Activated CD4-positive, alpha-beta T cell treated with anti-CD3 and anti-CD28 coated beads for 48 hours (primary cell): ENCODE results near the gene MT1M.
"Not testable (repeated sequence)": the region's sequence is repeated elsewhere in the genome, so short reads cannot be mapped to it uniquely, and the experiment has no call there.

ENCODE experiments used
- DNase-seq: peaks from one replicate; pipeline ENCODE4 v3.0.0-alpha.2; 2020

Gene MT1M

GRCh38 chr16:56657555-56658326, 25.3 kb downstream of the MT1M start, which contains the start of gene MT1F:
Gene MT1F, plus strand, starts transcription at chr16:56657959. Its CDS starts 100 bp downstream, at chr16:56658059.
- DNase-seq: peak; percentile 76

DNA sequence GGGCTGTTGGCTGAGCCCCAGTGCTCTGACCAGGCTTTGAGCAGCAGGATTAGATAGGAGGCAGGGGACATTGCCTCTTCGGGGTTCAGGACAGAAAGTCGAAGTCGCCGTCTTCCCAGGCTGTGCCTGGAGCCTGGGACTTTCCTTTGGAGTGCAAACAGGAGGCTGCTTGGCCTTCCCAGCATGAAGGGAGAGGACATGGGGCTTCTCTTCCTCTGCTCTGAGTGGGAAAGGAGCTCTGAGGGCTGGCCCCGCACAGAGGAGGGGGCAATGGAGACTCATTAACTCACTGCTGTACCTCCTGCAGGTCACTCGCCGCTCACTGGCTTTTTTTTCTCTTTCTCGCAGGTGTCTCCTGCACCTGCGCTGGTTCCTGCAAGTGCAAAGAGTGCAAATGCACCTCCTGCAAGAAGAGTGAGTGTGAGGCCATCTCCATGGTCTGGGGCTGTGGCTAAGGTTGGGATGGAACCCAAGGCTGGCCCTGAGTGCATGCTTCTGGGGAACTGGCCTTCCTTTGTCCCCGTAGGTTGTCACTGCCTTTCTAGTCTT, 25.9 kb downstream of the MT1M start:
- DNase-seq: no peak

DNA sequence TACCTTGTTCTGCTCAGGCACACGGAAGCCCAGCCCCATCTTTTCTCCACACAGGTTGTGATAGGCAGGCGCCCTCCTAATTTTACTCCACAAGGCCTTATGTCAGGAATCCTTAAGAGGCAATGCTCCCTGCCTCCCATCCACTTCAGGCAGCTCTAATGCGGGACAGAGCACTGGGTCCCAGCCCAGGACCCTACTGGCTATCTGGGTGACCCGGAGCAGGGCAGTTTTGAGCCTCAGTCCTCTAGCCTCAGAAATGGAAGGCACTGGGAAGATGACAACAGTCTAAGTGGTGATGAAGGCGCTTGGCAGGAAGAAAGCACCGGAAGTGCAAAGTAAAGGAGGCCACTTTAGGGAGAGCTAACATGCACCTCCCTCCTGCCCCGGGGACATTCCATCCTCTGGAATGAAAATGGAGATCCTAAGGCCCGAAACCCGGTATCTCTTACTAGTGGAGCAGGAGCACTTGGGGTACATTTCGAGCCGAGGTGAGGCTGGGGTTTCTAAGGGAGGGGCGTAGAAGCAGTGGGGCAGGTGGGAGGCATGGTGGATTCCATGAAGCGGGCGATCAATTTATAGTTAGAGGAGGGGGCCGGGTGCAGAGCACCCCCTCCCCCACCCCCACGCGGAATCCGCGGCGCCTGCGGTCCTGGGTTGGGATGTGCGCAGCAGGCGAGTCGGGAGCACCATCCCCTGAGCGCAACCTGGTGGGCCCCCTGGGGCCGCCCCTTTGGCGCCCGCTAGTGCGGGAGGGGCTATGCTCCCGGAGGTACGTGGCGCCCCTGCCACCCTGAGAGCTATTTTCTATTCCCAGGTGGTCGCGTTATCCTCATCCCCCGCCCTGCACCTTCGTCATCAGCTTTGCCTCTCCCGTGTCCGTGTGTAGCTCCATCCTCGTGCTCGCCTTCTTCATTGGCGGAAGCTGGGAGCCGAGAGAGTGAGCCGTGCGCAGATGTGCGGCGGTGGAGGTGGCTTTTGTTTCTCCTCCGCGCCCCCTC, 30.2 kb downstream of the MT1M start:
- DNase-seq: peak; percentile 62

DNA sequence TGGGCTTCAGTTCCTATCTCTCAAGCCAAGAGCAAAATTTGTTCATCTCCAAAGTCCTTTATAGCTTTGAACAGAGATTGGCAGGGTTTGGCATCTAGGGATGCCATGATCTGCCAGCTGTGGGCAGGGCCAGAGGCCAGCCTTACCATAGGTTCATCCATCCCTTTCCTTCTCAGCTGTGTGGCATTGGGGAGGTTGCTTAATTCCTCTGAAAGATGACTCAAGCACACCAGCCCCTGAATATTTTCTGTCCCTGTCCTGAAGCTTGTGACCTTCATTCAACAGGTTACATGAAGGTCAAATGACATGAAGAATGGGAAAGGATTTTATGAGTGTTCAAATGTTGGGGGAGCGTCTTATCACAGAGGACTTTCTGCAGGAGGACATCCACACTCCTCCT, 32.0 kb downstream of the MT1M start:
- no peak for DNase-seq

DNA sequence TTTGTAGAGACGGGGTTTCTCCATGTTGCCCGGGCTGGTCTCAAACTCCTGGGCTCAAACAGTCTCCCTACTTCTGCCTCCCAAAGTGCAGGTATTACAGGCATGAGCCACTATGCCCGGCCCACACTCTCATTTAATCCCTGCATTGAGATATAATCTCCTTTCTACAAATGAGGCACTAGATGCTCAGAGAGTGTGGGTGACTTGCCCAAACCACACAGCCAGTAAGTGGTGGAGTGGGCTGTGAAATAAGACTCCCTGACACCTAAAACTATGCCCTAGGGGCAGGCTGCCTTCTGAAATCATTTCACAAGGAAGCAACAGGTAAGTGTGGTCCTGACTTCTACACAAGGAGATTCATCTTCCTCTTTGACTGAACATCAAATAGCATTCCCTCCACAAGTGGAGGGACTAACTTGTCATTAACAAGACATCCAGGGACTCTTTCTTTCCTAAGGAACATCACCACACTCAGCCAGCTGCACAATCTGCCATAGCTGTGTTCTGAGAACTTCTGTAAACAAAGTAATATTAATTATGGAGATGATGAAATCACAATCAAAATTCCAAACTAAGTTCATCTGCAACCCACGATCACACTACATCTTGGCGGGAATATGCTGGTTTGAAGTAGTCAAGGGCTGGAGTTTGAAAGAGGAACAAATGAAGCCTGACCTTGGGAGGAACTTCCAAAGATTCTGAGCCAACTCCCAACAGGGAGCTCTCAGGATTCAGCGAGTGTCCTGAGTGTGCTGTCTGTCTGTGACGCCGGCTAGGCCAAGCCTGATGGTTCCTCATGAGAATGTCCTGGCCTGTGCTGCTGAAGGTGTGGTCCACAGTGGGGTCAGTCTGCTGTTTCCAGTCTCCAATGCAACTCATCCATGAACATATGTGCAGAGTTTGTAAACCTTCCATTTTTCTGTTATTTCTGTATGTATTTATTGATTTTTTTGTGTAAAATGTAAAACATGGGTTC, 33.1 kb downstream of the MT1M start:
- DNase-seq: not testable (repeated sequence)

DNA sequence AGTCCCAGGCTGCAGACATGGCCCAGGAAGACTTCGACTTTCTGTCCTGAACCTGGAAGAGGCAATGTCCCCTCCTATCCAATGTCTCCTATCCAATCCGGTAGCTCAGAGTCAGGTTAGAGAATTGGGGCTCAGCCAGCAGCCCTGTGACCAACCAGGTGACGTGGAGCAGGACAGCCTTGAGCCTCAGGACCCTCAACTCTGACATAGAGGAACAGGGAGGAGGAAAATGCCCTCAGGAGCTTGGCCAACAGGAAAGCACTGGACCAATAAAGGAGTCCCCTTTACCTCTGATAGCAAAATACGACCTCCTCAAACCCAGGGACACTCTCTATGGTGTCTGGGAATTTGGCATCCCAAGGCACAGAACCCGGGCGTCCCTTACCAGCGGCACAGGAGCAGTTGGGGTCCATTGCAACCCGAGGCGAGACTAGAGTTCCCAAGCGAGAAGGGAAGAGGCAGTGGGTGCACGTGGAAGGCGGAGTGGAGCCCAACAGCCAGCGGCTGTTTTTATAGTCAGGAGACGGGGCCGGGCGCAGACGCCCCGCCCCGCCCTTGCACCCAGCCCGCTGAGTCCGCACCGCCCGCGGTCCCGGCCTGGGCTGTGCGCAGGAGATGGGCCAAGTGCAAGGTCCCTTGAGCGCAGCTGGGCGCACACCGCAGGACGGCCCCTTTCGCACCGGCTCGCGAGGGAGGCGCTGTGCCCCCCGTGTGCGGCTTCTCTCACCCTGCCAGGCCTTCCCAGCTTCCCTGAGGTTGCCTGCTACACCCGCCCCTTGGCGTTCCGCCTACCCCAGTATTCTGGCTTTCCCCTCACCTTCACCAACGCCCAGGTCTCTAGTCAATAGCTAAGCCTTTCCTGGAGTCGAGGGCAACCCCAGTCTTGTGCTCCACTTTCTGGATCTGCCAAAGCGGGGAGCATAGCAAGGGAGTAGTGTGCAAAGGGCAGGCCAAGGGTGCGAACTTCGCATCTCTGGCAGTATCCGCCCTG, 35.4 kb downstream of the MT1M start, which contains the start of gene MT1G:
Gene MT1G, minus strand, starts transcription at position 485 of the 991 bp plus-strand sequence. Its CDS starts 72 bp downstream, at position 413.
- peak; percentile 67 for DNase-seq

DNA sequence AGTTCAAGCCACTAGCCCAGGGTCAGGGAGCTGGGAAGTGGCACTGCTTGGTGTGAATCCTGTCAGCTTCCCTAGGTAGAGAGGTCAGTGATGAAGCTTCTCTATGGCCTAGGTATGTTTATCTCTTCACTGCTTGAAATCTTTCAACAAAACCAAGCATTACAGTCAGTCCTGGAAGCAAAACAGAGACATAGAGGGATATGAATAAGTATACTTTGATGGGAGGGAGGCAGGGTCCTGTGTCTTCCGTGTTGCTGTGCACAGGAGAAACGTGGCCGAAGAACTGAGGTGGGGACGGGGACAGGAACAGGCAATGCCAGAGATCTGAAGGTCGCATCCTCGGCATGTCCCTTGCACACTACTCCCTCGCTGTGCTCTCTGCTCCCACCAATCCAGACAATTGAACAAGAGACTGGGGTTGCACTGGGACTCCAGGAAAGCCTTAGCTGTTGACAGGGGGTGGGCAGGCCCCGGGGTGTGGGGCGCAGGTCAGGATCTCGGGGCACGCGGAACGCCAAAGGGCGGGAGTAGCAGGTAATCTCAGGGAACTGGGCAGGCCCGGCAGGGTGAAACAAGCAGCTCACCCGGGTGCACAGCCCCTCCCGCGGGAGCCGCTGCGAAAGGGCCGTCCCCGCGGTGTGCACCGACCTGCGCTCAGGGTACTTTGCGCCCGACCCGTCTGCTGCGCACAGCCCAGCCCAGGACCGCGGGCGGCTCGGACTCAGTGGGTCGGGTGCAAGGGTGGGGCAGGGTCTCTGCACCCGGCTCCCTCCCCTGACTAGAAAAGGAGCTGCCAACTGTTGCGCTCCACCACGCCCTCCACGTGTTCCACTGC, 36.8 kb downstream of the MT1M start, which contains the start of gene MT1H:
Gene MT1H, plus strand, starts transcription at position 810 of the 835 bp plus-strand sequence. CDS start 71 bp downstream, outside the sequence.
- peak; percentile 61 for DNase-seq

- no peak for DNase-seq
Observed at GRCh38 chr16:56669840-56670619, 37.6 kb downstream of the MT1M start.

DNA sequence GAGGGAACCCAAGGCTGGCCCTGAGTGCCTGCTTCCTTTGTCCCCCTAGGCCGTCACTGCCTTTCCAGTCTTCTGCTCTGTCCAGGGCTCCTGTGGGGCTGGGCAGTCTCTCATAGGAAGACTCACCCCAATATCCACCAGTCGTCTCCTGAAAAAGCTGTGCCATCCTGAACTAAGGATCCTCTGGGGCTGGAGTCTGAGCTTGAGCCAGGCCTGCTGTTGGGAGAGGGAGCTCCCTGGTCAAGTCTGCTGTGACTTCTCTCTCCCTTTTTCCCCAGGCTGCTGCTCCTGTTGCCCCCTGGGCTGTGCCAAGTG, 38.1 kb downstream of the MT1M start:
- DNase-seq: no peak

DNA sequence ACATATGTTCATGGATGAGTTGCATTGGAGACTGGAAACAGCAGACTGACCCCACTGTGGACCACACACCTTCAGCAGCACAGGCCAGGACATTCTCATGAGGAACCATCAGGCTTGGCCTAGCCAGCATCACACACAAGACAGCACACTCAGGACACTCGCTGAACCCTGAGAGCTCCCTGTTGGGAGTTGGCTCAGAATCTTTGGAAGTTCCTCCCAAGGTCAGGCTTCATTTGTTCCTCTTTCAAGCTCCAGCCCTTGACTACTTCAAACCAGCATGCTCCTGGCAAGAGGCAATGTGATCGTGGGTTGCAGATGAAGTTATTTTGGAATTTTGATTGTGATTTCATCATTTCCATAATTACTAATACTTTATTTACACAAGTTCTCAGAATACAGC, 39.2 kb downstream of the MT1M start:
- not testable (repeated sequence) for DNase-seq

DNA sequence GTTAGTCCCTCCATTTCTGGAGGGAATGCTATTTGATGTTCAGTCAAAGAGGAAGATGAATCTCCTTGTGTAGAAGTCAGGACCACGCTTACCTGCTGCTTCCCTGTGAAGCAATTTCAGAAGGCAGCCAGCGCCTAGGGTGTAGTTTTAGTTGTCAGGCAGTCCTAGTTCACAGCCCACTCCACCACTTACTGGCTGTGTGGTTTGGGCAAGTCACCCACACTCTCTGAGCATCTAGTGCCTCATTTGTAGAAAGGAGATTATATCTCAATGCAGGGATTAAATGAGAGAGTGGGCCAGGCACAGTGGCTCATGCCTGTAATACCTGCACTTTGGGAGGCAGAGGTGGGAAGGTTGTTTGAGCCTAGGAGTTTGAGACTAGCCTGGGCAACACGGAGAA, 39.7 kb downstream of the MT1M start:
- not testable (repeated sequence) for DNase-seq

- DNase-seq: no peak
Observed at GRCh38 chr16:56672761-56673536, 40.5 kb downstream of the MT1M start.

GRCh38 chr16:56673921-56674320, 41.5 kb downstream of the MT1M start:
- peak; percentile 49 for DNase-seq

- not testable (repeated sequence) for DNase-seq
Observed at GRCh38 chr16:56674570-56674969, 42.1 kb downstream of the MT1M start.

GRCh38 chr16:56675685-56676210, 43.3 kb downstream of the MT1M start:
- peak; percentile 68 for DNase-seq

- no peak for DNase-seq
Observed at GRCh38 chr16:56677474-56677873, 45.0 kb downstream of the MT1M start.

GRCh38 chr16:56679078-56679730, 46.7 kb downstream of the MT1M start:
- DNase-seq: no peak
